ENCODE results near the gene NRDE2.
A peak's percentile ranks its signal among the peaks of the same experiment; 100 is the strongest.
"Not testable (repeated sequence)": the region's sequence is repeated elsewhere in the genome, so short reads cannot be mapped to it uniquely, and the experiment has no call there.

The NRDE2 gene

GRCh38 chr14:90341784-90342183 is 10.0 kb upstream of the NRDE2 start:
- DNase-seq (ENCODE audit: low spot score): no peak

- not testable (repeated sequence) for DNase-seq (ENCODE audit: low spot score)
These were observed 9.5 kb upstream of the NRDE2 start for GRCh38 chr14:90341232-90341631.

GRCh38 chr14:90336985-90337384 is 5.2 kb upstream of the NRDE2 start:
- DNase-seq (ENCODE audit: low spot score): no peak

- DNase-seq (ENCODE audit: low spot score): no peak
These were observed 4.7 kb upstream of the NRDE2 start for GRCh38 chr14:90336401-90336800.

GRCh38 chr14:90332271-90332584 is 487 bp upstream of the NRDE2 start:
- no peak for DNase-seq (ENCODE audit: low spot score)

- no peak for DNase-seq (ENCODE audit: low spot score)
These were observed 1.2 kb downstream of the NRDE2 start for GRCh38 chr14:90330203-90331196.

- DNase-seq (ENCODE audit: low spot score): no peak
These were observed 9.8 kb downstream of the NRDE2 start for GRCh38 chr14:90321891-90322290.

GRCh38 chr14:90319634-90320541 is 11.9 kb downstream of the NRDE2 start:
- no peak for DNase-seq (ENCODE audit: low spot score)

- no peak for DNase-seq (ENCODE audit: low spot score)
These were observed 12.6 kb downstream of the NRDE2 start for GRCh38 chr14:90319173-90319572.

GRCh38 chr14:90318016-90318415 is 13.7 kb downstream of the NRDE2 start:
- no peak for DNase-seq (ENCODE audit: low spot score)

- DNase-seq (ENCODE audit: low spot score): no peak
These were observed 14.5 kb downstream of the NRDE2 start for GRCh38 chr14:90317286-90317685.

GRCh38 chr14:90308561-90308960 is 23.2 kb downstream of the NRDE2 start:
- DNase-seq (ENCODE audit: low spot score): no peak

- no peak for DNase-seq (ENCODE audit: low spot score)
These were observed 26.6 kb downstream of the NRDE2 start for GRCh38 chr14:90305176-90305601.

GRCh38 chr14:90304502-90304901 is 27.2 kb downstream of the NRDE2 start:
- DNase-seq (ENCODE audit: low spot score): no peak

- DNase-seq (ENCODE audit: low spot score): no peak
These were observed 28.3 kb downstream of the NRDE2 start for GRCh38 chr14:90303473-90303872.

GRCh38 chr14:90302529-90303303 is 29.0 kb downstream of the NRDE2 start:
- no peak for DNase-seq (ENCODE audit: low spot score)

- DNase-seq (ENCODE audit: low spot score): peak; percentile 4
These were observed 30.1 kb downstream of the NRDE2 start for GRCh38 chr14:90301668-90302090.

GRCh38 chr14:90301122-90301521 is 30.6 kb downstream of the NRDE2 start:
- DNase-seq (ENCODE audit: low spot score): no peak

GRCh38 chr14:90300611-90301047 is 31.1 kb downstream of the NRDE2 start:
- DNase-seq (ENCODE audit: low spot score): no peak

GRCh38 chr14:90299408-90299807 is 32.3 kb downstream of the NRDE2 start:
- DNase-seq (ENCODE audit: low spot score): no peak

GRCh38 chr14:90297876-90298629 is 33.7 kb downstream of the NRDE2 start:
- no peak for DNase-seq (ENCODE audit: low spot score)

All from CD4-positive, alpha-beta T cell treated with Interleukin-15 for 4 hours (primary cell).